SU-DHL-6 (cell line): ENCODE measurements around the gene MAST4.

Experiments used
- H2AFZ ChIP-seq: fragments of 200-600 bp; sonication (generic); 2 replicates; pipeline ENCODE4 v1.6.1; 2014; ENCODE audit warnings: low read depth, mild to moderate bottlenecking, moderate library complexity, mixed read lengths, antibody characterized with exemption, low read length; ENCODE audit not compliant: severe bottlenecking
- H3F3A ChIP-seq: fragments of 200-600 bp; shearing (Covaris generic); 2 replicates; pipeline ENCODE4 v1.6.0; 2016; ENCODE audit warnings: antibody characterized with exemption, mild to moderate bottlenecking; ENCODE audit not compliant: insufficient read depth
- H3K27ac ChIP-seq: fragments of 200-600 bp; sonication (generic); 2 replicates; pipeline ENCODE4 v1.5.1; 2016; ENCODE audit warnings: low read depth, mild to moderate bottlenecking, low read length, moderate library complexity, mixed read lengths
- H3K27me3 ChIP-seq: fragments of 200-600 bp; sonication (generic), shearing (Covaris generic); 2 replicates; pipeline ENCODE4 v1.6.0; 2014; ENCODE audit warnings: mild to moderate bottlenecking, low read length
- H3K36me3 ChIP-seq: fragments of 200-600 bp; sonication (generic); 2 replicates; pipeline ENCODE4 v1.6.1; 2014; ENCODE audit warnings: mild to moderate bottlenecking, low read length, mixed read lengths
- H3K4me2 ChIP-seq: fragments of 300-600, 200-600 bp; shearing (Covaris generic), sonication (generic); 2 replicates; pipeline ENCODE4 v1.6.0; 2014; ENCODE audit warnings: low read length, low read depth, mild to moderate bottlenecking; ENCODE audit not compliant: poor library complexity, severe bottlenecking
- H3K4me3 ChIP-seq: fragments of 200-600 bp; sonication (generic); 2 replicates; pipeline ENCODE4 v1.5.1; 2014; ENCODE audit warnings: antibody characterized with exemption, low read length, mild to moderate bottlenecking, mixed read lengths; ENCODE audit not compliant: insufficient read depth, poor library complexity, severe bottlenecking
- H3K79me2 ChIP-seq: fragments of 200-600 bp; sonication (generic); 2 replicates; pipeline ENCODE4 v1.6.1; 2014; ENCODE audit warnings: mild to moderate bottlenecking, low read length, moderate library complexity; ENCODE audit not compliant: insufficient read depth
- H3K9ac ChIP-seq: fragments of 200-600 bp; sonication (generic); 2 replicates; pipeline ENCODE4 v1.7.0; 2014; ENCODE audit warnings: mild to moderate bottlenecking, low read length
- H3K9me2 ChIP-seq: fragments of 200-600 bp; sonication (generic); replicated peaks from 2 replicates; pipeline ENCODE4 v1.6.1; 2014; ENCODE audit warnings: low read length; ENCODE audit not compliant: insufficient read depth
- H3K9me3 ChIP-seq: fragments of 200-600 bp; sonication (generic); 2 replicates; pipeline ENCODE4 v1.6.1; 2014; ENCODE audit warnings: low read length, mixed read lengths; ENCODE audit not compliant: insufficient read depth
- H4K20me1 ChIP-seq: fragments of 200-600 bp; sonication (generic); 2 replicates; pipeline ENCODE4 v1.6.1; 2014; ENCODE audit warnings: low read depth, mild to moderate bottlenecking, antibody characterized with exemption, low read length, moderate library complexity, mixed read lengths
- EZH2phosphoT487 ChIP-seq: fragments of 200-600 bp; sonication (generic), shearing (Covaris generic); conservative IDR thresholded peaks from 2 replicates; pipeline ENCODE4 v1.6.1; 2018; ENCODE audit warnings: mild to moderate bottlenecking, antibody characterized with exemption, low read length, moderate library complexity, mixed read lengths
- TF ChIP-seq, protein P1 (sequence below): fragments of 200-600 bp; sonication (generic); IDR thresholded peaks from one replicate; pipeline ENCODE4 v1.5.1; 2017; ENCODE audit warnings: antibody characterized with exemption, mild to moderate bottlenecking, low read length, moderate library complexity; ENCODE audit not compliant: insufficient read depth, poor library complexity, severe bottlenecking

MAST4 gene

DNA sequence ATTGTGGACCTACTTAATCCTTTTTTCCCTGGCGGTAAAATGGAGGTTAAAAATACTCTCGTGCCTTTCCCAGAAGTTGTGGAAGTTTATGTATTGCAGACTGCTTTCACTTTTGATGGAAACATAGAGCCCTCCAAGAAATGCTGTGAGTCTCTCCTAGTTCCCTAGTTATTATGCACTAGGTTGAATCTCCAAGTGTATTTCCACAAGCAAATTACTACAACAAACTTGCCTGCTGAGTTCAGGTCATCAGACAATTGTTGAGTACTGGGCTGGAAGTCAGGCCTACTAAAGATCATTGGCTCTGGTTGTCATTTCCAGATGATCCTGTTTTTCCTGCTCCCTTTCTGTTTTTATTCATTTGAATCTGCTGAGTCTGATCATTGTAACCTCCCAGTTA lies 496.3 kb downstream of the MAST4 start:
- no peaks in the 10 kb centered on the region for H4K20me1 ChIP-seq
- H3K79me2 ChIP-seq = no peaks in the 10 kb centered on the region
- no peaks in the 10 kb centered on the region for H3K36me3 ChIP-seq
- H3K9me3 ChIP-seq = no peaks in the 10 kb centered on the region
- no peak overlapping the region for H3K4me3 ChIP-seq
- no peak overlapping the region for H3K27ac ChIP-seq
- no peak overlapping the region for H3K9ac ChIP-seq
- no peaks in the 10 kb centered on the region for H3F3A ChIP-seq
- no peaks in the 10 kb centered on the region for H3K9me2 ChIP-seq
- no peak overlapping the region for H3K4me2 ChIP-seq
- no peak overlapping the region for H2AFZ ChIP-seq
- no peak for TF ChIP-seq EZH2phosphoT487
- TF ChIP-seq, protein P1, sequence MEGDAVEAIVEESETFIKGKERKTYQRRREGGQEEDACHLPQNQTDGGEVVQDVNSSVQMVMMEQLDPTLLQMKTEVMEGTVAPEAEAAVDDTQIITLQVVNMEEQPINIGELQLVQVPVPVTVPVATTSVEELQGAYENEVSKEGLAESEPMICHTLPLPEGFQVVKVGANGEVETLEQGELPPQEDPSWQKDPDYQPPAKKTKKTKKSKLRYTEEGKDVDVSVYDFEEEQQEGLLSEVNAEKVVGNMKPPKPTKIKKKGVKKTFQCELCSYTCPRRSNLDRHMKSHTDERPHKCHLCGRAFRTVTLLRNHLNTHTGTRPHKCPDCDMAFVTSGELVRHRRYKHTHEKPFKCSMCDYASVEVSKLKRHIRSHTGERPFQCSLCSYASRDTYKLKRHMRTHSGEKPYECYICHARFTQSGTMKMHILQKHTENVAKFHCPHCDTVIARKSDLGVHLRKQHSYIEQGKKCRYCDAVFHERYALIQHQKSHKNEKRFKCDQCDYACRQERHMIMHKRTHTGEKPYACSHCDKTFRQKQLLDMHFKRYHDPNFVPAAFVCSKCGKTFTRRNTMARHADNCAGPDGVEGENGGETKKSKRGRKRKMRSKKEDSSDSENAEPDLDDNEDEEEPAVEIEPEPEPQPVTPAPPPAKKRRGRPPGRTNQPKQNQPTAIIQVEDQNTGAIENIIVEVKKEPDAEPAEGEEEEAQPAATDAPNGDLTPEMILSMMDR = no peak
- H3K27me3 ChIP-seq = no peaks in the 10 kb centered on the region

GRCh38 chr5:67093279-67093678 lies 497.1 kb downstream of the MAST4 start:
- Histone ChIP-seq H3F3A (no peaks in the 10 kb centered on the region), H3K9ac (no peak overlapping the region), H2AFZ (no peak overlapping the region), H3K27me3 (no peaks in the 10 kb centered on the region), H3K4me2 (no peak overlapping the region), H3K27ac (no peak overlapping the region), H3K9me2 (no peaks in the 10 kb centered on the region), H4K20me1 (no peaks in the 10 kb centered on the region), H3K9me3 (no peaks in the 10 kb centered on the region), H3K4me3 (no peak overlapping the region), H3K79me2 (no peaks in the 10 kb centered on the region), H3K36me3 (no peaks in the 10 kb centered on the region)
- TF ChIP-seq, protein P1 = no peak
- TF ChIP-seq EZH2phosphoT487 = no peak

- H2AFZ ChIP-seq = no peak overlapping the region
These were observed 498.5 kb downstream of the MAST4 start for GRCh38 chr5:67094476-67095300.

More at GRCh38 chr5:67094476-67095300, 498.5 kb downstream of the MAST4 start:
- no peaks in the 10 kb centered on the region for H3K9me2 ChIP-seq
- H4K20me1 ChIP-seq = no peaks in the 10 kb centered on the region
- no peak overlapping the region for H3K27ac ChIP-seq
- H3K4me2 ChIP-seq = no peak overlapping the region
- H3F3A ChIP-seq = no peaks in the 10 kb centered on the region
- H3K9ac ChIP-seq = no peak overlapping the region
- TF ChIP-seq, protein P1 = no peak
- no peak for TF ChIP-seq EZH2phosphoT487
- H3K9me3 ChIP-seq = no peaks in the 10 kb centered on the region
- no peaks in the 10 kb centered on the region for H3K27me3 ChIP-seq
- no peaks in the 10 kb centered on the region for H3K36me3 ChIP-seq
- no peaks in the 10 kb centered on the region for H3K79me2 ChIP-seq
- no peak overlapping the region for H3K4me3 ChIP-seq
